ENCODE data around the gene DCLRE1C. TPM values are rescaled to one million over a fixed set of nuclear protein-coding genes. Genes with fewer than 3 reads are reported as not detected.

The DCLRE1C gene
- total RNA-seq, 6 experiments from 2014 or later: 1.7 to 5.0 (median 3.0) TPM

- Histone ChIP-seq H3K9me3 (no peaks in the 10 kb centered on the region), H3K27me3 (no peaks in the 10 kb centered on the region), H3K4me3 (no peak overlapping the region), H3K4me1 (no peaks in the 10 kb centered on the region), H3K27ac (no peak overlapping the region), H3K36me3 (no peaks in the 10 kb centered on the region)
- WGBS (ENCODE audit: insufficient coverage, low coverage, low lambda C conversion rate, missing lambda C conversion rate): 80% methylated on average over 1 of the region's 1 CpG
- no peak for DNase-seq
- ATAC-seq: no peak
- intact Hi-C loops (cut with DNase I): no loop called here
- TF ChIP-seq POLR2A (IDR thresholded peaks at IDR 0.05) (no peak), CTCF (IDR thresholded peaks at IDR 0.05) (no peak)
Measured at GRCh38 chr10:14860791-14861190, 93.1 kb downstream of the DCLRE1C start.

GRCh38 chr10:14859775-14860174, 94.1 kb downstream of the DCLRE1C start:
- TF ChIP-seq POLR2A (IDR thresholded peaks at IDR 0.05) (no peak), CTCF (IDR thresholded peaks at IDR 0.05) (no peak)
- intact Hi-C loops (cut with DNase I): no loop called here
- no peaks in the 10 kb centered on the region for H3K9me3 ChIP-seq
- H3K4me1 ChIP-seq: no peaks in the 10 kb centered on the region
- no peak overlapping the region for H3K4me3 ChIP-seq
- no peaks in the 10 kb centered on the region for H3K27me3 ChIP-seq
- no peaks in the 10 kb centered on the region for H3K36me3 ChIP-seq
- H3K27ac ChIP-seq: no peak overlapping the region
- no peak for ATAC-seq
- no peak for DNase-seq

GRCh38 chr10:14859043-14859442, 94.9 kb downstream of the DCLRE1C start:
- DNase-seq: no peak
- 83% methylated on average over 5 of the region's 5 CpGs for WGBS (ENCODE audit: insufficient coverage, low coverage, low lambda C conversion rate, missing lambda C conversion rate)
- no peaks in the 10 kb centered on the region for H3K27me3 ChIP-seq
- H3K4me1 ChIP-seq: no peaks in the 10 kb centered on the region
- no peak for ATAC-seq
- intact Hi-C loops (cut with DNase I): no loop called here
- no peaks in the 10 kb centered on the region for H3K9me3 ChIP-seq
- H3K27ac ChIP-seq: no peak overlapping the region
- H3K4me3 ChIP-seq: no peak overlapping the region
- no peak for TF ChIP-seq CTCF (IDR thresholded peaks at IDR 0.05)
- TF ChIP-seq POLR2A (IDR thresholded peaks at IDR 0.05): no peak
- H3K36me3 ChIP-seq: no peaks in the 10 kb centered on the region

- Histone ChIP-seq H3K9me3 (no peaks in the 10 kb centered on the region), H3K4me1 (no peaks in the 10 kb centered on the region), H3K27ac (no peak overlapping the region), H3K36me3 (no peaks in the 10 kb centered on the region), H3K4me3 (no peak overlapping the region), H3K27me3 (no peaks in the 10 kb centered on the region)
- 100% methylated on average over 3 of the region's 6 CpGs for WGBS (ENCODE audit: insufficient coverage, low coverage, low lambda C conversion rate, missing lambda C conversion rate)
- TF ChIP-seq CTCF (IDR thresholded peaks at IDR 0.05) (no peak), POLR2A (IDR thresholded peaks at IDR 0.05) (no peak)
- intact Hi-C loops (cut with DNase I): no loop called here
- no peak for ATAC-seq
- DNase-seq: no peak
Measured at GRCh38 chr10:14858338-14858960, 95.4 kb downstream of the DCLRE1C start.

- Histone ChIP-seq H3K9me3 (no peaks in the 10 kb centered on the region), H3K27me3 (no peaks in the 10 kb centered on the region), H3K4me3 (no peak overlapping the region), H3K4me1 (no peaks in the 10 kb centered on the region), H3K36me3 (peaks cover 0 to 5% (median 1%) of the 10 kb centered on the region in 4 donors), H3K27ac (no peak overlapping the region)
- ATAC-seq (no peak), DNase-seq (no peak)
- 82% methylated on average over 1 of the region's 1 CpG for WGBS (ENCODE audit: insufficient coverage, low coverage, low lambda C conversion rate, missing lambda C conversion rate)
- intact Hi-C loops (cut with DNase I): no loop called here
- TF ChIP-seq POLR2A (IDR thresholded peaks at IDR 0.05) (no peak), CTCF (IDR thresholded peaks at IDR 0.05) (no peak)
Measured at GRCh38 chr10:14855453-14855852, 98.4 kb downstream of the DCLRE1C start.
